DND-41 (cell line): ENCODE measurements around the gene ELL.

Experiments used
- CTCF ChIP-seq: IDR thresholded peaks from 2 replicates; pipeline ENCODE4 v1.5.1; 2012; ENCODE audit warnings: borderline replicate concordance, low read length, moderate library complexity, mild to moderate bottlenecking; ENCODE audit not compliant: poor library complexity, severe bottlenecking; ENCODE audit errors: extremely low read depth
- EZH2 ChIP-seq: IDR thresholded peaks from 3 replicates; pipeline ENCODE4 v1.6.1; 2012; ENCODE audit warnings: borderline replicate concordance, low read depth, mild to moderate bottlenecking, moderate library complexity, low read length, inconsistent platforms; ENCODE audit not compliant: severe bottlenecking

GRCh38 chr19:18440415-18440877, 81.4 kb downstream of the ELL start:
- TF ChIP-seq CTCF = peak; percentile 67
- no peak for TF ChIP-seq EZH2
